H1 (cell line): Measurements from ENCODE around the gene NKX2-8. TPM values are rescaled to one million over a fixed set of nuclear protein-coding genes. Genes with fewer than 3 reads are reported as not detected.

ENCODE experiments used
- ASH2L ChIP-seq: fragments of 200-600, 300-600 bp; sonication (generic); IDR thresholded peaks from one replicate; pipeline ENCODE4 v1.7.1; 2017; ENCODE audit warnings: low read length
- ATF3 ChIP-seq: IDR thresholded peaks from 2 replicates; pipeline ENCODE4 v1.6.1; 2011; ENCODE audit warnings: low read depth, mild to moderate bottlenecking, low read length; ENCODE audit not compliant: insufficient read depth
- BRCA1 ChIP-seq: IDR thresholded peaks from 2 replicates; pipeline ENCODE4 v1.6.1; 2012; ENCODE audit warnings: low read depth, low read length, improper control_type of control experiment
- CTCF ChIP-seq, 3 experiments: IDR thresholded peaks; 1 replicate in 2 of 3; 2 replicates in 1 of 3; pipeline versions ENCODE4 v1.5.1 to v1.6.1; 2011; ENCODE audit warnings: low read length in 3 of 3, mild to moderate bottlenecking in 3 of 3, inconsistent platforms in 2 of 3, low read depth in 1 of 3, moderate library complexity in 1 of 3; ENCODE audit not compliant: insufficient read depth in 1 of 3; ENCODE audit errors: control extremely low read depth in 1 of 3
- POLR2A ChIP-seq, 2 experiments: IDR thresholded peaks; 1 replicate in 1 of 2; 2 replicates in 1 of 2; pipeline ENCODE4 v1.6.1; 2011; ENCODE audit warnings: low read depth in 2 of 2, low read length in 2 of 2, mild to moderate bottlenecking in 2 of 2; ENCODE audit errors: control extremely low read depth in 1 of 2
- RBBP5 ChIP-seq: IDR thresholded peaks from 2 replicates; pipeline ENCODE4 v1.7.1; 2012; ENCODE audit warnings: low read depth, mild to moderate bottlenecking, inconsistent platforms, low read length, moderate library complexity, borderline replicate concordance
- SAP30 ChIP-seq: fragments of 300-600 bp; sonication (generic); IDR thresholded peaks from 2 replicates; pipeline ENCODE4 v1.7.1; 2012; ENCODE audit warnings: low read length, moderate library complexity, mild to moderate bottlenecking, inconsistent platforms; ENCODE audit not compliant: insufficient read depth, insufficient replicate concordance
- TEAD4 ChIP-seq: IDR thresholded peaks from 2 replicates; pipeline ENCODE4 v1.6.1; 2012; ENCODE audit warnings: low read depth, low read length, inconsistent platforms, mixed read lengths
- polyA plus RNA-seq, 7 experiments: library from polyadenylated mRNA; depleted of rRNA in 3 of 7; stranded (reverse) in 5 of 7; unstranded in 2 of 7; fragments of >200 nt in 5 of 7; fragments of 200-250 nt in 2 of 7; gene quantifications; 1 replicate in 5 of 7; 2 replicates in 1 of 7; 4 replicates in 1 of 7; pipeline versions ENCODE4 v1.2.1 to v1.2.3, GENCODE V29; 2011 to 2013; ENCODE audit warnings: missing spikeins in 2 of 7, mixed read lengths in 2 of 7
- total RNA-seq: library from RNA; stranded (reverse); fragmentation: NEBNext Ultra II Directional; extraction: Animal tissue kit (Norgen Biotek cat#: 25700); gene quantifications from 2 replicates; pipeline ENCODE4 v1.2.1, GENCODE V29; 2021

Gene NKX2-8
- total and polyA plus RNA-seq, 2 of the 8 experiments (the other 6 are each of a cell fraction or from before 2014, with no cell fraction given) = not detected

DNA sequence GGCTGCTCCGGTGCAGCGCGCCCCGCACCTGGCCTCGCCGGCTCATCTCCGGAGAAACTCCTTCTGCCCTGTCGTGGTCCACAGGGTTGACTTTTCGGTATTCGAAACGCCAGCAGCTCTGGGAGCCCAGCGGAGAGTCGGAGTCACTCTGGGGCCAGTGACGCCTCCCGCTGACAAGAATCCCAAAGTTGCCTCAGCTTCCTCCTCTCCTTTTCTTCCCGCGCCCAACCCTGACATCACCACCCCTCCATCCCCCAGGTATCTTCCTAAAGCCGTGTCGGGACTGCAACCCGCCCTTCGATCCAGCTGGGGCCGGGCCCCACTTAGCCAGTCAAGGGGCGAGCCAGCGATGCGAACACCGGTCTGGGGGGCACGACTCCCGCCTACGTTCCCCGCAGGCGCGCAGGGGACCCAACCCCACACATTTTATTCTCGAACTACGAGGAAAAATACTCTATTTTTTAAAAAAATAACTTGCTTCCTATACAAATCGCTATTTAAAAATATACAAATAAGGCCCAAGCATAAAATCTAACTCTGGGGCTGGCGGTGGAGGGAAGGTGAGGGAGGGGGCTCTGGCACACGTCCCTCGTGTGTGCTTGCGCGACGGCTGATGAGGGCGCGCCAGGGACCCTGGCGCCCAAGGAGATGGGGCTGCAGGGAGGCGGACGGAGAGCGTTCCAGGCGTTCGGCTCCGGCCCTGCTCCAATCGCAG is 2.1 kb downstream of the NKX2-8 start (continued):
- no peak for TF ChIP-seq SAP30
- TF ChIP-seq TEAD4 = no peak
- TF ChIP-seq ATF3 = no peak
- TF ChIP-seq RBBP5 = no peak
- TF ChIP-seq CTCF (IDR thresholded peaks at IDR 0.05; ENCODE audit: control extremely low read depth in 1 of 3, insufficient read depth in 1 of 3, low read depth in 1 of 3, low read length in 3 of 3) = no peak
- TF ChIP-seq POLR2A (IDR thresholded peaks at IDR 0.05; ENCODE audit: control extremely low read depth in 1 of 2, low read depth in 2 of 2, low read length in 2 of 2) = no peak
- no peak for TF ChIP-seq ASH2L
- no peak for TF ChIP-seq BRCA1
